K562 (cell line): ENCODE data around the gene DCAF4. TPM values are rescaled to one million over a fixed set of nuclear protein-coding genes. Genes with fewer than 3 reads are reported as not detected.

Experiments
- CUX1 ChIP-seq: fragments of 200-800 bp; sonication (Bioruptor generic); IDR thresholded peaks from 2 replicates; pipeline ENCODE4 v1.6.1; 2016; ENCODE audit warnings: missing genetic modification characterization, missing compliant biosample characterization
- DACH1 ChIP-seq: fragments of 450-650 bp; IDR thresholded peaks from 2 replicates; pipeline ENCODE4 v1.6.1; 2018; ENCODE audit not compliant: partially characterized antibody
- E2F6 ChIP-seq, 2 experiments: IDR thresholded peaks; 2 replicates each; pipeline ENCODE4 v1.6.1; 2011; ENCODE audit warnings: borderline replicate concordance in 1 of 2, control low read depth in 1 of 2, low read depth in 1 of 2, low read length in 1 of 2, mild to moderate bottlenecking in 1 of 2, mixed read lengths in 1 of 2, moderate library complexity in 1 of 2; ENCODE audit not compliant: insufficient read depth in 1 of 2, insufficient read length in 1 of 2, poor library complexity in 1 of 2, severe bottlenecking in 1 of 2; ENCODE audit errors: extremely low read depth in 1 of 2
- JUND ChIP-seq, 2 experiments: IDR thresholded peaks; 2 replicates in 1 of 2; 3 replicates in 1 of 2; pipeline ENCODE4 v1.6.1; 2011; ENCODE audit warnings: borderline replicate concordance in 2 of 2, low read depth in 2 of 2, low read length in 2 of 2, improper control_type of control experiment in 1 of 2, missing biosample characterization in 1 of 2, missing genetic modification characterization in 1 of 2, missing genetic modification reagents in 1 of 2
- KAT7 ChIP-seq: sonication (generic); formaldehyde crosslinking; IDR thresholded peaks from 2 replicates; pipeline ENCODE4 v1.8.0; 2022; ENCODE audit warnings: missing genetic modification reagents, mild to moderate bottlenecking, borderline replicate concordance
- USF2 ChIP-seq: sonication (generic); formaldehyde crosslinking; IDR thresholded peaks from 2 replicates; pipeline ENCODE4 v1.5.0; 2020; ENCODE audit warnings: missing genetic modification reagents
- ZEB2 ChIP-seq: fragments of 450-650 bp; IDR thresholded peaks from 2 replicates; pipeline ENCODE4 v1.6.1; 2016
- ZNF77 ChIP-seq: fragments of 250-450 bp; sonication (Bioruptor Pico); IDR thresholded peaks from 2 replicates; pipeline ENCODE4 v1.5.0; 2020
- polyA plus RNA-seq, 8 experiments: library from polyadenylated mRNA; depleted of rRNA in 4 of 8; stranded (reverse) in 5 of 8; unstranded in 3 of 8; fragments of >200 nt; fragmentation: Nextera tagmentation in 2 of 8; fragmentation: Illumina TruSeq in 1 of 8; extraction: Ambion mirVana in 2 of 8; extraction: Trizol in 1 of 8; gene quantifications; 2 replicates each; pipeline versions ENCODE4 v1.2.1 to v1.2.3, GENCODE V29; 2011 to 2014; ENCODE audit warnings: inconsistent platforms in 1 of 8, missing spikeins in 1 of 8
- total RNA-seq, 7 experiments: library from RNA; depleted of rRNA in 6 of 7; stranded (reverse); fragments of >200 nt in 6 of 7; fragmentation: Illumina TruSeq in 2 of 7; extraction: Trizol in 2 of 7; gene quantifications; 2 replicates each; pipeline versions ENCODE4 v1.2.1 to v1.2.3, GENCODE V29; 2011 to 2021; ENCODE audit warnings: low replicate concordance in 1 of 7

Gene DCAF4
- total and polyA plus RNA-seq, 9 of the 15 experiments (the other 6 are each of a cell fraction or from before 2014, with no cell fraction given), result 2.7 to 49.2 (median 22.9) TPM

GRCh38 chr14:72925171-72925759 lies 999 bp upstream of the DCAF4 start (continued):
- TF ChIP-seq USF2 (CRISPR knock-in tag) (no peak), ZEB2 (no peak), ZNF77 (CRISPR knock-in tag) (no peak), JUND (IDR thresholded peaks at IDR 0.05; ENCODE audit: borderline replicate concordance, low read depth, low read length) (peak; percentile 42; the same call in 1 of the 2 replicates), JUND (tag; IDR thresholded peaks at IDR 0.05; ENCODE audit: borderline replicate concordance, low read depth, low read length) (no peak), CUX1 (CRISPR knock-in tag) (no peak), DACH1 (no peak), E2F6 (IDR thresholded peaks at IDR 0.05; ENCODE audit: borderline replicate concordance in 1 of 2, extremely low read depth in 1 of 2, insufficient read depth in 1 of 2, insufficient read length in 1 of 2, low read depth in 1 of 2, low read length in 1 of 2, poor library complexity in 1 of 2, severe bottlenecking in 1 of 2) (peak in 1 of 2 experiments; percentile 19), KAT7 (CRISPR knock-in tag) (0 out of 2 replicates have a peak, but pooled peaks have one; percentile 47)
